Measurements from ENCODE around the gene NMS. TPM values are rescaled to one million over a fixed set of nuclear protein-coding genes. Genes with fewer than 3 reads are reported as not detected.
A peak's percentile ranks its signal among the peaks of the same experiment; 100 is the strongest.
"Not testable (repeated sequence)": the region's sequence is repeated elsewhere in the genome, so short reads cannot be mapped to it uniquely, and the experiment has no call there.

Gene NMS, protein sequence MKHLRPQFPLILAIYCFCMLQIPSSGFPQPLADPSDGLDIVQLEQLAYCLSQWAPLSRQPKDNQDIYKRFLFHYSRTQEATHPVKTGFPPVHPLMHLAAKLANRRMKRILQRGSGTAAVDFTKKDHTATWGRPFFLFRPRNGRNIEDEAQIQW
- polyA plus RNA-seq (ENCODE audit: insufficient read length), result not detected
- long read RNA-seq, donor 1, result 0 reads
- long read RNA-seq, donor 2, result 0 reads
- long read RNA-seq, donor 3, result 0 reads
- long read RNA-seq, donor 4, result 0 reads
- long read RNA-seq, donor 5, result 0 reads
- long read RNA-seq, donor 6, result 0 reads
- long read RNA-seq, donor 7, result 0 reads
- long read RNA-seq, donor 8, result 0 reads

DNA sequence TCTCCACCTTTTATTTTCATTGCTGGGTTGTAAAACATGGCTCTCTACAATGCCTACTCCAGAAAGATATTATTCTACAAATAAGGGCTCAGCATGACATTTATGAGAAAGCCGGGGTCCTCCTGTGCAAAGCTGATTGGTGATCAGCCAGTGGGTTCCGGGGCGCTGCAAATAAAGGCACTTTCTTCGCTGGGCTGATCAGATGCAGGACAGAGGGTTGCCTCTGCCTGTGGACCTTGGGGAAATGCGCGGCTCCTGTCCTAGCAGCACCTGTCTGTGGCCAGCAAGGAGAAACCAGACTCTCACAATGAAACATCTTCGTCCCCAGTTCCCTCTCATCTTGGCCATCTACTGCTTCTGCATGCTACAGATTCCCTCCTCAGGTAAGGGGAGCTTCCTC lies at the start of gene NMS:
Gene NMS, plus strand, starts transcription at position 301 of the 400 bp plus-strand sequence. Its CDS starts 7 bp downstream, at position 308.
- DNase-seq, result no peak

DNA sequence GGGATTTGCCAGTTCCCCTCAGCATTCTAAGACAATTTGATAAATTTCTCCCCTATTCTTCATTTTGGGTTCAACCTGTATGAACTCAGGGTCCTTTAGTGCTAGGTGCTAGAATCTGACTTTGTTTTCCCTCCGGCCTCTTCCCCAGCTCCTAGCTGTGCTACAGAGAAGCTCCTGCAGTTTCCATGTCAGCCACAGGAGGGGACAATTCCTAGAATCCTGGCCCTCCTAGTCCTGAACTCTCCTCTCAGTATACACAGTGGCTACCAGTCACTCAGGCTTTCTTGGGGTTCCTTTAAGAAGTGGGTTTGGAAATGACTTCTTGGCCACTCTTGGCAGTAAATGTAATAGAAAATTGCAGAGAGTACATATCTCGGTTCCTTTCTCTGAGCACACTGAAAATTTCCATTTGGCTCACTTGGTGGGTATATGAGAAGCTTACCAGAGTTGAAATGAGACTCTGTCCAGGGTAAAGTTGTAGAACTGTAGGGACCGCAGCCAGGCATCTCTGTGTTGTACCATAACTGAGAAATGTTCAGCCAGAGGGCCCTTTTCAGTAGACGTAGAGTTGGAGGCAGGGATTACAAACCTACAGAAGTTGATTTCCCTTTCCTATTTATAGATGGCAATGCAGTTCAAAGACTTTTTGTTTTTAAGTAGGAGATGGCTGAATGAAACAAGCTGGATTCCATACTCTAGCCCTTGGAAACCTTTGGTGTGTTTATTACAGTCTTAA lies 47.8 kb upstream of the NMS start:
- DNase-seq, result peak; percentile 20

DNA sequence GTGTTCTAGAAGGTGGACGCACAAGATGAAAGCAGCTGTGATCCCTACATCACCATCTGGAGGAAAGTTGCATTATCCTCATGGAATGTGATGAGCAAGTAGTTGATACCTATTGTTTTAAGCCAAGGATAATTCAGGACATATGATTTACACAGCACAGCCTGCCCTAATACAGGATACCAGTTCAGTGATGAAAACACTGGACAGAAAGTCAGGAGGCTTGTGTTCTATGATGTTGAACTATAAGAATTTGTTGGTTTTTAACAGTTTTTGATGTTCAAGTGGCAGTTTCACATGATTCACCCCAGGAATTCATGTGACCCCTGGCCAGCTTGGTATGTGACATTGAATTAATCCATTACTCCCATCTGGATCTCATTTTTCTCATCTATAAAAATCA lies 46.7 kb upstream of the NMS start:
- no peak for DNase-seq

DNA sequence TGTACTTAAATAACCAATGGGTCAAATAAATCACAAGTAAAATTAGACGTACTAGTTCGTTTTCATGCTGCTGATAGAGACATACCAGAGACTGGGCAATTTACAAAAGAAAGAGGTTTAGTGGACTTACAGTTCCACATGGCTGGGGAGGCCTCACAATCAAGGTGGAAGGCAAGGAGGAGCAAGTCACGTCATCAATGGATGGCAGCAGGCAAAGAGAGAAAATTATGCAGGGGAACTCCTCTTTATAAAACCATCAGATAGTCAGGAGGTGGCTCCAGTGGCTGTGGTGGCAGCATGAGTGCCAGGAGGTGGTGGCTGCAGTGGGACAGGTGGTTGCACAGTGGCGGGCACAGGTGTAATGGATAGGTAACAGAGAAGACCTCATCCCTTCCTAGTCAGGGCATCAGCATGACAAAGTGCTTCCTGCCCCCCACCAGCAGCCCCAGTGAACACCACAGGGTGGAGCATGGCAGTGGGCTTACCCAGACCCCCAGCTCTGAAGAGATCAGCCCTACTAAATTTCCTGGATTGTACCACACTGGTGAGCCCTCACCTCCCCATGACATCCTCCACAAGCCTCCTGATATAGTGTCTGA lies 45.9 kb upstream of the NMS start:
- no peak for DNase-seq

DNA sequence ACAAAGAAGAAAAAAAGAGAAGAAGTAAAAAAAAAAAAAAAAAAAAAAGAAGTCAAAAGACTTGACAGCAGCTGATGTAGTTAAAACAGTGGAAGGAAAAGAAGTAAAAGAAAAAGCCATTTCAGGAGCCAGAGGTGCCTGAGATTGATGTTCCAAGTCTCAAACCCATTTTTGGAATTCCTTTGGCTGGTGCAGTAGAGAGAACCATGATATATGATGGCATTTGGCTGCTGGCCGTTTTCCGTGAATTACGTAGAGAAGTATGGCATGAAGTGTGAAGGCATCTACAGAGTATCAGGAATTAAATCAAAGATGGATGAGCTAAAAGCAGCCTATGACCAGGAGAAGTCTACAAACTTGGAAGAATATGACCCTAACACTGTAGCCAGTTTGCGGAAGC lies 45.2 kb upstream of the NMS start:
- DNase-seq, result no peak

DNA sequence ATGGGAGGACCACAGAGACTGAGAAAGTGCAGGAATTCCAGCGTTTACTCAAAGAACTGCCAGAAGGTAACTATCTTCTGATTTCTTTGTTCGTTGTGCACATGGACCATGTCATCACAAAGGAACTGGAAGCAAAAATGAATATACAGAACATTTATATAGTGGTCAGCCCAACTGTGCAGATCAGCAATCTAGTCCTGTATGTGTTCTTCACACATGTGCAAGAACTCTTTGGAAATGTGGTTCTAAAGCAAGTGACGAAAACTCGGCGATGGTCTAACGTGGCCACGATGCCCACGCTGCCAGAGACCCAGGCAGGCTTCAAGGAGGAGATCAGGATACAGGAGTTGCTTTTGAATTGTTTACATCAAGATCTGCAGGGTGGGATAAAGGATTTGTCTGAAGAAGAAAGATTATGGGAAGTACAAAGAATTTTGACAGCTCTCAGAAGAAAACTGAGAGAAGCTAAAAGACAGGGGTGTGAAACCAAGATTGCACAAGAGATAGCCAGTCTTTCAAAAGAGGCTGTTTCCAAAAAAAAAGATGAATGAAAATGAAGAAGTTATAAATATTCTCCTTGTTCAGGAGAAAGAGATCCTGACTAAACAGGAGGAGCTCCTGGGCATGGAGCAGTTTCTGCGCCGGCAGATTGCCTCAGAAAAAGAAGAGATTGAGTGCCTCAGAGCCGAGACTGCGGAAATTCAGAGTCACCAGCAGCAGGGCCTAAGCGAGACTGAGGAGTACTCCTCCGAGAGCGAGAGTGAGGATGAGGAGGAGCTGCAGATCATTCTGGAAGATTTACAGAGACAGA lies 44.5 kb upstream of the NMS start:
- no peak for DNase-seq

DNA sequence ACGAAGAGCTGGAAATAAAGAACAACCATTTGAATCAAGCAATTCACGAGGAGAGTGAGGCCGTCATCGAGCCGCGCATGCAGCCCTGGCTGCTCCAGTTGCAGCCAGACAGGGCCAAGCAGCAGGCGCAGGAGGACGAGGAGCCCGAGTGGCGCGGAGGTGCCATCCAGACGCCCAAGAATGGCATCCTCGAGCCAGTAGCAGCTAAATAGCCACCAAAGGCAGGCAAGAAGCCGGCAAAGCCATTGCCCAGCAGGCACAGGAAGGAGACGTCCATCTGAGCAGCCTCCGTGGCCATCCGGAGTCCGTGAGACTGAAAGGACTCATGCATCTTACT lies 43.9 kb upstream of the NMS start:
- no peak for DNase-seq

DNA sequence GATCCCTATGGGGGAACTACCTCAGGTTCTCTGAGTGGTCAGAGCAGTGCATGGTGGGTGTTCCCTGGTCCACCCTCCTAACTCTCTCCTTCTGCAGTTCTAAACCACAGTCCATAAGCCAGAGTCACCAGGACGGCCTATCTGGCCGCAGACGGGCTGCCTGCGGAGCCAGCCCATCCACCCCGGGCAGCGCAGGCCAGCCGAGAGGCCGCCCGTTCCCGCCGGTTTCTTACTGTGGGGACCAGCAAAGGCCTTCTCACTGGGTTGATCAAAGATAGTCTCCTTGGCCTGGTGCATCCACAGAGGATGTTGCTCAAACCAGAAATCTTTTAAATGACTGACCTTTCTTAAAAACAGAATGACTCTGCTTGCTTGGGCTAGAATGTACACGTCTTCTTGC lies 43.2 kb upstream of the NMS start:
- no peak for DNase-seq

DNA sequence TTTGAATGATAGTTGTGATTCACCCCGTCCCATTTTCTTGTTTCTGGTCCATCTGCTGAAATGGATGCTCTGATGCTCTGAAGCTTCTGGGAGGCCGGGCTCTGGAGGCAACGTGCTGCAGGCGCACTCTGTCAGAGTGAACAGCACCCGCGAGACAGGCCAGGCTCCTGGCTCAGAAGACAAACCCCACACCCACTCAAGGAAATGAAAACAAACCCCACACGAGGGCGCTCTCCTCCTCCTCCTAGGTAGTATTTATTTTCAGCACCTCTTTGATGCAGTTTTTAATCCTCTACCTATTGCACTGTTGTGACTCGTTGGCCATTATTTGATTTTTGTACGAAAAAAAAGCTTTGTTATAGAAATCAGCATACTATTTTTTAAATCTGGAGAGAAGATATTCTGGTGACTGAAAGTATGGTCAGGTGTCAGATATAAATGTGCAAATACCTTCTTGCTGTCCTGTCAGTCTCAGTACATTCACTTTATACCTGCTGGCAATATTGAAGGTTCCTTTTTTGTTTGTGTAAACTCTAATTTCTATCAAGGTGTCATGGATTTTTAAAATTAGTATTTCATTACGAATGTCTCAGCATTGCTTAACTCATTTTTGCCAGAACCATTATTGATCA lies 42.5 kb upstream of the NMS start:
- peak; percentile 28 for DNase-seq

DNA sequence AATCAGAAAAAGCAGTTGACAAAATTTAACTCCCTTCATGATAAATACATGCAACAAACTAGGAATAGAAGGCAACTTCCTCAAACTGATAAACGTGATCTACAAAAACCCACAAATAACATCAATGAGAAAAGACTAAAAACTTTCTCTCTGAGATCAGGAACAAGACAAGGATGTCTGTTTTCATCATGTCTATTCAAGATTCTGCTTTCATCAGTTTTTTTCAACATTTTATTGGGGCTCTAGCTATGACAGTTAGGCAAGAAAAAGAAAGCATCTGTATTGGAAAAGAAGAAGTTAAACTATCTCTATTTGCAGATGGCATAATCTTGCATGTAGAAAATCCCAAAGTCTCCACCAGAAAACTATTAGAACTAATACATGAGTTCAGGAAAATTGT lies 40.6 kb upstream of the NMS start:
- no peak for DNase-seq

DNA sequence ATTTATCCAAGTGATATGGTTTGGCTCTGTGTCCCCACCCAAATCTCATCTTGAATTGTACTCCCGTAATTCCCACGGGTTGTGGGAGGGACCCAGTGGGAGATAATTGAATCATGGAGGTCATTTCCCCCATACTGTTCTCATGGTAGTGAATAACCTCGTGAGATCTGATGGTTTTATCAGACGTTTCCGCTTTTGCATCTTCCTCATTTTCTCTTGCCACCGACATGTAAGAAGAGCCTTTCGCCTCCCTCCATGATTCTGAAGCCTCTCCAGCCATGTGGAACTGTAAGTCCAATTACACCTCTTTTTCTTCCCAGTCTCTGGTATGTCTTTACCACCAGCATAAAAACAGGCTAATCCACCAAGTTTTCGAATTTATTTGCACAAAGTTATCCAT lies 32.5 kb upstream of the NMS start:
- DNase-seq, result no peak

DNA sequence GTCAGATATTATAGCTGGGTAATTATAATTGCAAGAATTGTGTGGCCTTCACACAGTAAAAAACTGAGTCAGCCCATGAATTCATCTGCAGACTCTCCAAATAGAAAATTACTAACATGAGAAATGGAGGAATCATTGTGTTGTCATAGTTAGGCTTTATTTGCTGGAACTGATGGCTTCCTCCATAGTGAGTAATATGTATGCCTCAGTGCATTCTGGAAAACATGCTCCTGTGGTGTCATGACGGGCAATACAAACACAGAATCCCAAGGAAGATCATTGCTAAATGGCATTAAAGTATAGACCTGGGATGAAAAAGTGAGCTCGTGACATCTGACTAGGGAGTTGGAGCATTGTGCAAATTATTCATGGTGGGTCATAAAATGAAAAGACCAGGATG lies 23.6 kb upstream of the NMS start:
- no peak for DNase-seq

DNA sequence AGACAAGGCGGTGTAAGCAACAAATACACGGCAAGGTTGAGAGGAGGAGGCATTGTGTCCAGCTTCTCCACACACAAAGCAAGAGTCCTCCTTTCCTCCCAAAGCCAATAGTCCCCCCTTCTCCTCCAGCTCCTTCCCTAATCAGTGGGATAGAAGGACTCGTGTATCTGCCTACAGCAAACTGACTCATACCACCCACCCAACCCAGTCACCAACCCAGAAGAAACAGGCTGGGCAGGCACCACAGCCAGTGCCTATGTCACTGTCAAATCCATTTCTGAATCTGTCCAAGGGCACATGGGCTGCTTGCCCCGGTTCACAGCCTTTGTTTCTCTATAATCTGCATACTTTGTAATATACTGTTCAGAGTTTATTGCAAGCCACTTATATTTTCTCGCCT lies 19.2 kb upstream of the NMS start:
- no peak for DNase-seq

DNA sequence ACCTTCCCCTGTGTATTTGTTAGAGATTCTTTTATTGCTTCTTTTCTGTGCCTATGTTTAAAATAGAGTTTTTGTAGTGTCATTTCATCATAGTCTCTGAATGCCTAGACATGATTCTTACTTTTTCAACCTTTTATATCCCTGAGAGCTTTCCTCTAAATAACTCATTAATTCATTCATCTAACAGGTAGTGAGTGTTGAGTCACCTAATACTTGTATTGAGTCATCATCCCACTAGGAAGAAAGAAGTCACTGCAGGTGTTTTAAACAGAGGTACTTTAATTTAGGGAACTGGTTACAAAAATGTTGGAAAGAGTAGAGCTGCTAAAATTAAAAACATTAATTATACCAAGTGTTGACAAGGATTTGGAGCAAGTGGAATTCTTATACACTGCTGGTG lies 18.5 kb upstream of the NMS start:
- no peak for DNase-seq

DNA sequence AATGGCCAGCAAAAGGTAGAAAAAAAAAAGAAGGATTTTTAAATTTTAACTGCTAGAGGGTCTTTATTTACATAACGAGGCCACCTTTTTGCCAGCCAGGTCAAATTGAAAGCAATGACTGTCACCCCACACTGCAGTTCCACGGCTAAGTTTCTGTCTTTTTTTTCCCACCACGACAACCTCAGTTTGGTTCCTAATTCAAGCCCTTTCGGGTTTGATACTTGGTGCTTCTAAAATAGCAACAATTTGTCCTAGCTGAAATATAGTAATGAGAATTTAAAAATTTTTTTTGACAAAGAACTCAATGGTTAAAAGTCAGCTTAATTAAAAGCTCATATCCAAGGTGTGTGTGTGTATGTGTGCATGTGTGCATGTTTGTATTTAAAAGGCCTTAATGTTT lies 16.4 kb upstream of the NMS start:
- no peak for DNase-seq

DNA sequence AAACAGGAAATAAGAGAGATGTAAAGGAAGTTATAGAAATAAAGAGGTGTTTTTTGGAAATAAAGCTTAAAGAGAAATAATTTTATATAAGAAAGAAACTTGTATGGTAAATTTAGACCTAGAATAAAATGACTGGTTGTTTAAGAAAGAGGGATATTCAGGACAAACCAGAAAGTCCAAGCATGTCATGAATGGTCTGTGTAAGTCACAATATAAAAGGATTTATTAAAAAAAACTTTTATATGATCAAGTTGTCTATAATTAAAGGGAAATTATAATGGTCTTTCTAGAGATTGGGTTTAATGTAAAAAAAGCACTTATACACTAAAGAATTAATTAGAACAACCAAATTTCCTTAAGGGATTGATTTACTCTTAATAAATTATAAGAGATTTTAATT lies 13.9 kb upstream of the NMS start:
- not testable (repeated sequence) for DNase-seq

DNA sequence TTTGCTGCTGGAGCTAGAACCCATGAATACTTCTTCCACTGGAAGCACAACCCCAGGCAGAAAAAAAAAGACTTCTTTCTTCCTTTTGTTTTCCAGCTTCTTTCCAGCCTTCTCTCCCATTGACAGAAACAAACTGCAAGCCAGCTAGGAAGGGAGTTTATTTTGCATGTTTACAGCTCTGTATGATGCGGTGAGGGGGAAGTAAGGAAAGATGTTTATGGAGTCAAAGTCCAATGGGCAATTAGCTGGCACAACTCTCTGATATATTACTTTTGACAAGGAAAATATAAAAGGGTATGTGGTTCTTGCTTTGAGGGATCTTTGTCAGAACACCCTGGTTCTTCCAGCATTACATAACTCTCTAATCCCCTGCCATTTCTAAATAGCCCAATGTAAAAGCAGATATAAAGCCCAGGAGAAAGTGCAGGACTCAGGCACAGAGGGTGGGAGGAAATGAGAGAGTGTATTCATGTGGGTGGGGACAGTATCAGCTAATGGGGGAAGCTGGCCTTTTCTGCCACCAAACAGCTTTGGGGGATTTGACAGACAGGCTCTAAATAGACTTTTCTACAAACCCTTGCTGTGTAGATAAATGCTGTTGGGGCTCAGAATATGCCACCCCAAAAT lies 9.3 kb upstream of the NMS start:
- DNase-seq, result no peak

DNA sequence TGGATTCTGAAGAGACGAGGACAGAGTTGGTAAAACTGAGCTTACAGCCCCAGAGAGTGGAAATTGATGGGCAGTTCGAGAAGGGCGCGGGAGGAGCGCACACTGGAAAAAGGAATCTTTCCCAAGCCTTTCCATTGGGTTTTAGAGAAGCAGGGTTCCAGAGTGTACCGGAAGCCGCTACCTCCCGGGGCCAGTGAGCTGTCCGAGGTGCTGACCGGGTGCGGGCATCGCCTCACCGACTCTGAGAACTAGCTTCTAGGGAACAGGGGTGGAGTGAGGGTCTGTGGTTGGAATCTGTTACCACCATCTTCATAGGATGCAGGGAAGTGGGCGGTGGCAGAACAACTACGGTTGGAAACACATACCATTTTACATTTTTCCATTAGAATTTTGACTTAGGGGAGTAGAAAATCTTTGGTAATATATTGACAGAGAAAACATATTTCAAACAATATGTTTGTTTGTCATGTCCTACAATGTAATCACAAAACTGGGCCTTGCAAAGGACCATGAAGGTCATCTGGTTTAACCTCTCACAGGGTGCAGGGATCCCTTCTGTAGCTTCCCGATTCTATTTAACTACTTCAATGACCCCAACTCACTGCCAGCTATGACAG lies 724 bp downstream of the NMS start:
- DNase-seq, result peak; percentile 67

DNA sequence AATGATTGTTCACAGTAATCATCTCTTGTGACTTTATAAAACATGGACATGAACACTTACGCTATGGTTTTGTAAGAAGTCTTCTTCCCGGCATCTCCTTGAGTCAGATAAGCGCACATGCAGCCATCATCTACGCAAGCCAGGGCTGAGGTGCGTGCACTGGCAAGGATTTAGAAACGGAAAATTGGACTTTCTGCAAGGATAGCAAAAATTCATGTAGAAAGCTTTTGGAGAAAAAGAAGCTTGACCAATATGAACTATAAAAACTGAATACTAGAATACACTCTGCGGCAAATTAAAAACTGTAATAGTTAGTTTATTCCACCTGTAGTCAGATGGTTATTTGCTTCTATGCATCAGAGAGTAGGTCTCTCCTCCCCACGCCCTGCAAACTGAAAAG lies 6.3 kb downstream of the NMS start:
- no peak for DNase-seq

DNA sequence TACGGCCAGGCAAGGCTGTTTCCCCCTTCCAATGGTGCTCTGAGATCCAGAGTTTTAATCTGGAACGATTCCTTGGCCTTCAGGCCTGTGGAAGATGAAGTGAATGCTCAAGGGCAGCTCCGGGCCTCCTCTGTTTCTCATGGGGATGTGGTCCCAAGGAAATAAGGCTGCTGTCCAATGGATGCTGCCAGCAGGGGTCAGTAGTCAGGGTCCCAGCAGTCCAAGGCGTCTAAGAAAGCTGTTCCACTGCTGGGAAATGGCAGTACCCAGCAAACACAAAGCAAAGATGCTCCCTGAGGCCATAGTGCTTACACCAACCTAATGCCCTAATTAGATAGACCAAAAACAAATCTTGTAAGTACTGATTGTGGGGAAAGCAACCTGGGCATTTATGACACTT lies 12.5 kb downstream of the NMS start:
- no peak for DNase-seq

DNA sequence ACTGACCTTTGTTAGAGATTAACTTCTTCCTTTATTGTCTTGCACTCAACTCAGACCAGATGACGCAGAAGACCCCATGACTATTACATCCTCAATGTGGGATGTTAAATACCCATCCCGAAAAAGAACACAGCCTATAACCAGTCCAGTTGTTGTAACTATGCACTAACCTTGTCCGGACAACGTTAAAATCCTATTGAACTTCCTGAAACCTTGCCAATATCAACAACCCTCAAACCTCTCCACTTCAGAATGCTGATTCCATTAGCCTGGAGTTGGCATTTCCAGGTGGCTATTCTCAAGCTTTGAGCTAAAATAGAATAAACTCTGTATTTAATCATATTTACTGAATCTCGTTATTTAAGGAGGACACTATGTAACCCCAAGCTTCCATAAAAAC lies 13.6 kb downstream of the NMS start:
- no peak for DNase-seq

Measured in left kidney (tissue), 8 donors.